HG03066 (cell line): ENCODE data around the gene ADRB2.
A peak's percentile ranks its signal among the peaks of the same experiment; 100 is the strongest.

Source experiments
- ATAC-seq: cut with Tn5 transposase; IDR thresholded peaks from one replicate; pipeline ENCODE4 v1.9.1; 2021; ENCODE audit warnings: low read depth; ENCODE audit not compliant: unreplicated experiment

The ADRB2 gene

DNA sequence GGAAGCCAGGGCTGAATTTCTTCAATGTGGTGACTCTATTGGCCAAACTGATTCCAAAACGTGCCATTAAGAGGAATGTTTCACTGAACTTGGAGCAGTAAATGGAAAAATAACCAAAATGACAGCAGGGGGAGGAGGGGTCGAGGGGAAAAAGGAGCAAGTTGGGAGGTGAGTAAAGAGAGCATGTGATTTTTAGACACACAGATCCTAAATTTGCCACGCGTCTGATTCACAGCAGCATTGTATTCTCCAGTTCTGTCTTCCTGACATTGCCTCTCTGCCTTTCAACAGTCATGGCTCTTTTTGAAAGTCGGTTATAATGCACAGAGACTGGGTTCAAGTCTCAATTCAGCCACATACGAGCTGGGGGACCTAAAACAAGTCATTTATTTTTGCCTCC is 22.0 kb upstream of the ADRB2 start:
- no peak for ATAC-seq

- ATAC-seq = peak; percentile 35
Measured at GRCh38 chr5:148805326-148806290, 20.8 kb upstream of the ADRB2 start.

DNA sequence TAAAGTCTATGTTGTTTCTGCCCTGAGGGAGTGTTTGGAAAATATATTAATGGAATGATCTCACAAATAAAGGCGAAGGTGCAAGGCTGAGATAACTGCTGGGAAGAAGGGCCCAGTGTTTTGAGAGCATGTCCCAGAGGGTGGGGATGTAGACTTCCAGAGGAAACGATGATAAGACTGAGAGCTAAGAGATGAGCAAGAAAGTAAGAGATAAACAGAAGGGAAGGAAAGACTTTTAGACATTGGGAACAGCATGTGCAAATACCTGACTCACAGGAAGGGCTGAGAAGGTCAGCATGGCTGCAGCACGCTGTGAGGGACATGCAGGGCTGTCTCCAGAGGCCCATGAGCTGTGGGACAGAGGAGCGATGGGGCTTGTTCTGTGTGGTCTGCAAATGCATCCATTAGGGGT is 19.9 kb upstream of the ADRB2 start:
- no peak for ATAC-seq

GRCh38 chr5:148807851-148808250 is 18.6 kb upstream of the ADRB2 start:
- no peak for ATAC-seq

DNA sequence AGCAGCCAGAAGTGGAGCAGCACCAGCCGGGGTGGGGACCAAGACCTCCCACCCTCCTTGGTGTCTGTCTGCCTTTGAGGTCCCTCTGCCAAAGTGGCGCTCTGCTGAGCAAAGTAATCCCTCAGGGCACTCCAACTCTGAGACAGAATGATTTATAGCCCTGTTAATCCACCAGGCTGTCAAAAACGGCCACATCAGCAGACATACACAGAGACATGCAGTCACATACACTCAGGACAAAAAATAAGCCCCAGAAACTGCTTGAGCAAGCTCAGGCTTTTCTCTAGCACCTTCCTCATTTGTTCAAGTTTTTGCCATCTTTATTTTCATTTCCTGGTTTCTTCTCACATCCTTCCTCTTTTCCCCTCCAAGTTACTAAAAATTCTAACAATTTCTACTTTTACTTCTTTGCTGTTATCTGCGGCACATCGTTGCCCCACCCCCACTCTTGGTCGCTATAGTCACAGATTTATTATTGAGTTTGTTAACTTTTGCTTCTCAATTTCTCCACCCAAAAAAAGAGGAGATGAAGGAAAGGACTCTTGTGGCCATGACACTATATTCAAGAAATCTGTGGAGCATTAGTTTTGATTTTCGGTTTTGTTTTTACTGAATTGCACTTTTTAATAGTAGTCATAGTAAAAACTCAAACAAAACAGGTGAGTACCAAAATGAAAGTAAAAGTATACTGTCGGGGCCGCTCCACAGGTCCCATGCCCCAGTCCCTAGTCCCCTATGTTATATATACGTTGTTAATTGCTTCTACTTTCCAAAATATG is 17.4 kb upstream of the ADRB2 start:
- ATAC-seq = peak; percentile 62

- ATAC-seq = no peak
Measured at GRCh38 chr5:148809781-148810524, 16.5 kb upstream of the ADRB2 start.

GRCh38 chr5:148810823-148811222 is 15.6 kb upstream of the ADRB2 start:
- ATAC-seq = peak; percentile 19

- no peak for ATAC-seq
Measured at GRCh38 chr5:148811756-148812155, 14.7 kb upstream of the ADRB2 start.

- ATAC-seq = no peak
Measured at GRCh38 chr5:148815086-148815485, 11.3 kb upstream of the ADRB2 start.

- no peak for ATAC-seq
Measured at GRCh38 chr5:148815578-148815977, 10.8 kb upstream of the ADRB2 start.

DNA sequence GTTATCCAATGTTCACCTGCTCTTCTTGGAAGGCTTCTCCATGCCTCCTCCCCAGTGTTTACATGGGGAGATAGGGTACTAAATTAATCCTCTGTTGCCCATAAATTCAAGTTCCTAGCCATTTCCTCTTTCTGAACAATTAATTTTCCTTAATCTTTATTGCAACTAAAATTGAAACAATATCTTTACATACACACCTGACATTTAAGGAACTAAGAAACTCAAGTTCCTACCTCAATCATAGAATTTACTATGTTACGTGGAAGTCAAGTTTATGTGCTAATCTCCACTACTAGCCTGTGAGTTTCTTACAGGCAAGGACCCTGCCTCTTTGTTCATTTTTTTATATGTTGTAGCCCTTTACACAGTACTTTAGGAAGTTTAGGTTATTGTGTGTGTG is 10.1 kb upstream of the ADRB2 start:
- ATAC-seq = no peak

DNA sequence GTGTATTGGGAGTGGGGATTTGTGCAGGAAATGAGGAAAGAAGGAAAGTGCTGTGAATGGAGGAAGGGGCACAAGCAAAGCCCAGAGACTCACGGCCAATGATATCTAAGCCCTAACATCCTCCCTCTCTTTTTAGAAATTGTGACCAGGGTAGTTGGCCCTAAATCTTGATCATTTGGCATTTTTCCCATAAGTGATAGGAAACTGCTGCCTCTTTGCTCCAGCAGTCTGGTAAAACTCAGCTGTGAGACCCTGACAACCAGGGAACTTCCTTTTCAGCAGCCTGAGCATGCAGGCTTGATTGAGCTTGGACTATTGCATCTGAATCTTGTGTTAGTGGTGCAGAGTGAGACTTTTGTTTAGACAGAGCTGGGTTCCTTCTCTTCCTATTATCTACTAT is 9.6 kb upstream of the ADRB2 start:
- ATAC-seq = no peak

GRCh38 chr5:148817606-148818005 is 8.8 kb upstream of the ADRB2 start:
- no peak for ATAC-seq

DNA sequence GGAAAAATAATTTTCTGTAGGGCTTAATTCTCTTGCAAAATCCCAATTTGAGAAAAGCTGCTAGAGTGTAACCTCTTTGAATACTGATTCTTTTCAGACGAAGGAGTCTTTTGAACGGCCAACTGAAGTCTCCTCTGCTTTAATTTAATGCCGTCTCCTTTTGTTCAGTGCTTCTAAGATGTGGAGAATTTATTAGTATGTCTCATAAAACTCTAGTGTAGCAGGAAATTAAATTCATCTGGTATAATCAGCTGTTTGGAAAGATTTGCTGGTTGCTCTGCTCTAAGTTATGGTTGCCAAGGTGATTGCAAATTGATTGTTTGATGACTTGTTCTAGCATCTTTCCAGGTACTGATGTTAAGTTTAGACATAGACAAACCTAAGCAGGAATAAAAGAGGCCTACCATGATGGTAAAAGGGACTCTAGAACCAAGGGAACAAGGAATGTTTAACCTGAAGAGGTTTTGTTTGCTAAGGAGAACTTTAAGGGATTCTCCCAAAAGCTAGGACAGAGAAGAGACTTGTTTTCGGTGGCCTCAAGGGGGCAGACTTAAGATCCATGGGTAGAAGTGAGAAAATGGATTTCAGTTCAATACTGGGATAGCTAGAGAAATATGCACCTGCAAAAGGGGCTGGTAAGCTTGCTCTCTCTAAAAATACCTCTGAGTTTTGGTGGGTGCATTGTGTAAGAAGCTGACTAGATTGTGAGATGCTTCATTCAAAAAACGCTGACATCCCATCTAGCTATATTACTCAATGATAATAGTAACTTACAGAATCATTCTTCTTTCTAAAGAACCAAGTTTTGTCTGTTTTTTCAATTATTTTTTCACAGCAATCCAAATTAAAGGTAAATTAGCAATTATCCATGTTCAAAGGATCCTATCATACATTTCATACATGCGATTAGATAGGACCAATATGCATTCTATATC is 5.7 kb upstream of the ADRB2 start:
- no peak for ATAC-seq

DNA sequence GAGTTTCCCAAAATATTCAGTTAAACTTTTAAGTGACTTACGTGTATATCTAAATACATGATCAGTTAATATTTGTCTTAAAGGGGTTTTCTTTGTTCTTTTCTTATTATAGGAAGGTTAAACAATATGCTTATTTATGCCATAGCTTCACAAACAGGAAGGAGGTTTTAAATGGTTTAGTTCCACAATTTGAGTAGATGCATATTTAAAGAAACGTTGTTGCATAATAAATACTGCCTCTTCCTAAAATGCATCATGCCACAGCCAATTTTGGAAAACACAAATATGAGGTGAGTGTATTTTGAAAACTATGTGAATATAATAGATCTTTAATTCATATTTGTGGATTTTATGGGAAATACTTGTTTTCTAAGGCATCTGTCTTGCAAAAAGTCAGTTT is 2.5 kb upstream of the ADRB2 start:
- no peak for ATAC-seq

DNA sequence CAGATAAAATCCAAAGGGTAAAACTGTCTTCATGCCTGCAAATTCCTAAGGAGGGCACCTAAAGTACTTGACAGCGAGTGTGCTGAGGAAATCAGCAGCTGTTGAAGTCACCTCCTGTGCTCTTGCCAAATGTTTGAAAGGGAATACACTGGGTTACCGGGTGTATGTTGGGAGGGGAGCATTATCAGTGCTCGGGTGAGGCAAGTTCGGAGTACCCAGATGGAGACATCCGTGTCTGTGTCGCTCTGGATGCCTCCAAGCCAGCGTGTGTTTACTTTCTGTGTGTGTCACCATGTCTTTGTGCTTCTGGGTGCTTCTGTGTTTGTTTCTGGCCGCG is 727 bp upstream of the ADRB2 start:
- peak; percentile 9 for ATAC-seq

DNA sequence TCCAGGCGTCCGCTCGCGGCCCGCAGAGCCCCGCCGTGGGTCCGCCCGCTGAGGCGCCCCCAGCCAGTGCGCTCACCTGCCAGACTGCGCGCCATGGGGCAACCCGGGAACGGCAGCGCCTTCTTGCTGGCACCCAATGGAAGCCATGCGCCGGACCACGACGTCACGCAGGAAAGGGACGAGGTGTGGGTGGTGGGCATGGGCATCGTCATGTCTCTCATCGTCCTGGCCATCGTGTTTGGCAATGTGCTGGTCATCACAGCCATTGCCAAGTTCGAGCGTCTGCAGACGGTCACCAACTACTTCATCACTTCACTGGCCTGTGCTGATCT is 294 bp downstream of the ADRB2 start:
- ATAC-seq = no peak

GRCh38 chr5:148827723-148828122 is 1.3 kb downstream of the ADRB2 start:
- ATAC-seq = no peak

DNA sequence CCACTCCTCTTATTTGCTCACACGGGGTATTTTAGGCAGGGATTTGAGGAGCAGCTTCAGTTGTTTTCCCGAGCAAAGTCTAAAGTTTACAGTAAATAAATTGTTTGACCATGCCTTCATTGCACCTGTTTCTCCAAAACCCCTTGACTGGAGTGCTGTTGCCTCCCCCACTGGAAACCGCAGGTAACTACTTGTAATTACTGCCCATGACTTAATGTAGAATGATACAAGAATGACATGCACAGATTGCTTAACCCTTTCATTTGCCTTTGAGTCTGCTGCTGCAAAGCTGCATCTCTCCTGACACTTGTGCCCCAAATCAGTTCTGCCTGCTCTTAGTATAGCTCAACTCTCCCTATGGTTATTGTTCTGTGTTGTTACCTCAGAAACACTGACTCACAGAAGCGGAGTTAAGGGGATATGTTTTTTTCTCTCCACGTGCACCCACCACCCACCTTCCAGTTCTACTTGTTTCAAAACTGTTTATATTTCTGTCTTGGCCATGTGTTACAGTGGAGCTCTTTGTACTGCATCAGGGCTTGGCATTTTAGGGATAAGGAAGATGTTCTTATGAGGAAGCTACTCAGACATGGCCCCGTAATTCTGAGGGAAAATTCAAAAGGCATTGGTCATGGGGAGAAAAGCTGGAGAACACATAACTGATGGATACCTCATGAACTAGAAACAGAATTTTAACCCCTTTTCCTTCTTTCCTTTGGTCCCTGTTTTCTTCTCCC is 2.3 kb downstream of the ADRB2 start:
- no peak for ATAC-seq

- no peak for ATAC-seq
Measured at GRCh38 chr5:148829248-148829594, 2.8 kb downstream of the ADRB2 start.
